ENCODE measurements around the gene TTC23L.

DNA sequence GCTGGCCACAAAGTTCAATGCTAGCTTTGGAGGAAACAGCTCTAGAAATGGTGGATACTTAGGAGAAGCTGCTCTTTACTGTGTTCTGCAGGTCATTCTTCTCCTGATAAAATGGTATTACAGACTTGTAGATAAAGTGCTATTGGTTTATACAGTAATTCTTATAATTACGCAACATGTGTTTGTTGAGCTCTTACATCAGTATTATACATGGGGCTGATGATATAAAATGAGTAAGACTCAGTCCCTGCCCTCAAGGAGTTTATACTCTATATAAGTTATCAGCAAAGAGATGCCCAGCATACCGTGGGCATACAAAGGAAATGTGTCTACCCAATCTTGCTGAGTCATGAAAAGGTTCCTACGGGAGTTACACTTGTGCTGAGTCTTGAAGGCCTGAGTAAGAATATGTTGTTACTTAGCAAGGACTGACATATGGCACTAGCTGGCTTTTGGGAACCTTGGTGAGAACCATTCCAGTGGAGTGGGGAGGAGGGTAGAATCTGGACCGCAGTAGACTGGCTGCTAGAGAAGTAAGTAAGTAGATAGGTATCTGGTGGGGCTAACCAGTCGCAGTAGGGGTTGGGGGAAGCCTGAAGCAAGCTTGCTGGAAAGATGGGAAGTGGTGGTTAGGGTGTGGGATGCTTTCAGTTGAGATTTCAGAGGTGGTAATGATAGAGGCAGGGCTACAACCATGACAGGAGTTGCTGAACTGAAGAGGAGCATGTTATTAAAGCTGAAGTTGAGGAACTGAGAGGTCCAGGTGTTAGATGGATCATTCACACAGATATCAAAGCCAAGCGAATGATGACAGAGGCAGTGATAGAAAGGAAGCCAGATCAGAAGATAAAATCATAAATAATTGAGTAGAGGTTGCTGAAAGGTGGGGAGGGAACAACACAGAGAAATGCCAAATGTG, 11.1 kb upstream of the TTC23L start:
- TF ChIP-seq, protein P1, sequence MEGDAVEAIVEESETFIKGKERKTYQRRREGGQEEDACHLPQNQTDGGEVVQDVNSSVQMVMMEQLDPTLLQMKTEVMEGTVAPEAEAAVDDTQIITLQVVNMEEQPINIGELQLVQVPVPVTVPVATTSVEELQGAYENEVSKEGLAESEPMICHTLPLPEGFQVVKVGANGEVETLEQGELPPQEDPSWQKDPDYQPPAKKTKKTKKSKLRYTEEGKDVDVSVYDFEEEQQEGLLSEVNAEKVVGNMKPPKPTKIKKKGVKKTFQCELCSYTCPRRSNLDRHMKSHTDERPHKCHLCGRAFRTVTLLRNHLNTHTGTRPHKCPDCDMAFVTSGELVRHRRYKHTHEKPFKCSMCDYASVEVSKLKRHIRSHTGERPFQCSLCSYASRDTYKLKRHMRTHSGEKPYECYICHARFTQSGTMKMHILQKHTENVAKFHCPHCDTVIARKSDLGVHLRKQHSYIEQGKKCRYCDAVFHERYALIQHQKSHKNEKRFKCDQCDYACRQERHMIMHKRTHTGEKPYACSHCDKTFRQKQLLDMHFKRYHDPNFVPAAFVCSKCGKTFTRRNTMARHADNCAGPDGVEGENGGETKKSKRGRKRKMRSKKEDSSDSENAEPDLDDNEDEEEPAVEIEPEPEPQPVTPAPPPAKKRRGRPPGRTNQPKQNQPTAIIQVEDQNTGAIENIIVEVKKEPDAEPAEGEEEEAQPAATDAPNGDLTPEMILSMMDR (IDR thresholded peaks at IDR 0.05): no peak
- TF ChIP-seq POLR2AphosphoS5 (IDR thresholded peaks at IDR 0.05): no peak

All from prostate gland (tissue), 2 donors.